Activated CD4-positive, CD25-positive, alpha-beta regulatory T cell treated with anti-CD3 and anti-CD28 coated beads, Interleukin-2, amount 50 U/mL, for 24 hours (primary cell): ENCODE data around the gene MRPL49.
"Not testable (repeated sequence)": the region's sequence is repeated elsewhere in the genome, so short reads cannot be mapped to it uniquely, and the experiment has no call there.

Source experiments
- ATAC-seq, 2 donors: fragments of 150-1000 bp; cut with Tn5 transposase; one replicate each; pipeline ENCODE4 v1.10.0; 2021; ENCODE audit warnings: mild to moderate bottlenecking in 1 of 2, moderate library complexity in 1 of 2

The MRPL49 gene

GRCh38 chr11:65172600-65172999 is 50.5 kb downstream of the MRPL49 start:
- ATAC-seq = no peak

GRCh38 chr11:65174571-65175010 is 52.5 kb downstream of the MRPL49 start:
- not testable (repeated sequence) for ATAC-seq
